GM10266 (cell line): ENCODE results near the gene RNF215.
"Not testable (repeated sequence)": the region's sequence is repeated elsewhere in the genome, so short reads cannot be mapped to it uniquely, and the experiment has no call there.

Experiments used
- DNase-seq: peaks from one replicate; pipeline ENCODE4 v3.0.0; 2012; ENCODE audit errors: extremely low spot score
- CTCF ChIP-seq: IDR thresholded peaks from 2 replicates; pipeline ENCODE4 v1.5.1; 2012; ENCODE audit warnings: mild to moderate bottlenecking, low read depth; ENCODE audit not compliant: control insufficient read depth, insufficient read depth; ENCODE audit errors: missing control alignments

RNF215 gene

DNA sequence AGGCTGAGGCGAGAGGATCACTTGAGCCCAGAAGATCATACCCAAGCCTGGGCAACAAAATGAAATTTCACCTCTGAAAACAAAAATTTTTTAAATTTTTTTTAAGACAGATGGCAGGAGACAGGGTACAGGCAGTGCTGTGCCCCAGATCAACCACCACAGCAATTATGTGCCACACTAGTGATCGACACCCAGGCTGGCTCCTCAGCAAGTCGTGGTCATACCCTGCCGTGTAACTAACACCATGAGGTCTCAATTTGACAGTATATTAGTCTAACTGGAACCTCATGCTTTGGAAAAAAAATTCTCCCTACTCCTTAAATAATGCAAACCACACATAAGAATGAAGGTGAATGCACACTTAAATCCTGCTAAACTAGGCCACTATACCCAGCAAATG lies 38.8 kb downstream of the RNF215 start:
- no peak for TF ChIP-seq CTCF
- no peak for DNase-seq

DNA sequence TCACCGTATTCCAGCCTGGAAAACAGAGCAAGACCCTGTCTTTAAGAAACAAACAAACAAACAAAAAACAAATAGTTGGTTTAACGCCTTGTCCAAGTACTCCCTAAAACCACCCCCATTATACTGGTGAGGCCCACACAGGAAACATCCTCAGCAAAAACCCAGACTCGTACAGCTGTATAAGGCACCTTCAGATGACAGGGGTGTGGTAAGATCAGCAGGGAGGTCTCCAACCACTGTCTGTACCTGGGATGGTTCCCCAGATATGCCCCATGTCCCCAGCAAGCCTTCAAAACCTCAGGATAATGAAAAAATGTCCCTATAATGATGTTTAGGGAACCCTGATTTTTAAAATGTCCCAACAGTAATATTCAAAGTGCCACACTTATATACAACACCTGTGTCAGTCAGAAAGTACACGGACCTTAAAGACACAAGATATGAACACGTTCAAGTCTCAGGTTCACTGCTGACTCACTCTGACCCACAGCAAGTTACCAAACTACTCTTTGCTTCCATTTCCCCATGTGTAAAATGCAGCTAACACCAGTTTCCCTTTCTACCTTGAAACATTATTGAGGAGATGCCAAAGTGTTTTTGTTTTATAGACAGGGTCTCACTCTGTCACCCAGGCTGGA lies 39.8 kb downstream of the RNF215 start:
- DNase-seq: no peak
- TF ChIP-seq CTCF: no peak

GRCh38 chr22:30344447-30345200 lies 42.6 kb downstream of the RNF215 start:
- TF ChIP-seq CTCF: no peak
- DNase-seq: no peak

DNA sequence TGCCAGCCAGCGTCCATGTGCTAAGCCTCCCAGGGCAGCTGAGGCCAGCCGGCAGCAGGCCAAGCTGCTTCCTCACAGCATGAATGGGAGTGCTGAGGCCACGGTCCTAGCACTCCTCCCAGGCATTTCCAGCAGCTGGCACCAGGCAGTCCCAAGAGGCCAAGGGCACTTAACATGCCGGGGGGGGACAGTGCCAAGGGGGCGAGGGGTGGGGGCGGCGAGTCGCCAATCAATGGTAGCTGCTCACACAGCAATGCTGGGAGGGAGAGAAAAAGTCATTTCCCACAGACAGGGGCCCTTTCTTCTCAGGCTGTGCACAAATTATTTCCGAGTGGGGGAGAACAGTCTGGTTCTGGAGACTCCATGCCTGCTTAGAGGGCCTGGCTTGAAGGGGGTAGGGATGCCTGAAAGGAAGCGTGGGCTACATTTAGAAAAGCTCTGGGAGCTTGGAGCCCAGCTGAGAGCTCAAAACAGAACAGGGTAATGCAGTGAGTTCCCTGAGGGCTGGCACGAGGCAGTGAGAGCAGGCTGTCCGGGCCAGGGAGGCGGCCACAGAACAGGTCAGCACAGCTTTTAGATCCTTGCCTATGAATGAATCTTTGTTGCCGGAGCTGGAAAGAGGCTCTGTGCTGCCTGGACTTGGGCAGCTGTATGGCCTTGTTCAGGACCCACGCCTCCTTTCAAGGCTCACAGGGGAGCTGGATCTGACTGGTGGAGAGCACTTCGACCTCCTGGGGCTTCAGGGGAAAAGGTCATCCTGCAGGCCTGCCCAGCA lies 46.1 kb downstream of the RNF215 start:
- TF ChIP-seq CTCF: no peak
- DNase-seq: no peak

DNA sequence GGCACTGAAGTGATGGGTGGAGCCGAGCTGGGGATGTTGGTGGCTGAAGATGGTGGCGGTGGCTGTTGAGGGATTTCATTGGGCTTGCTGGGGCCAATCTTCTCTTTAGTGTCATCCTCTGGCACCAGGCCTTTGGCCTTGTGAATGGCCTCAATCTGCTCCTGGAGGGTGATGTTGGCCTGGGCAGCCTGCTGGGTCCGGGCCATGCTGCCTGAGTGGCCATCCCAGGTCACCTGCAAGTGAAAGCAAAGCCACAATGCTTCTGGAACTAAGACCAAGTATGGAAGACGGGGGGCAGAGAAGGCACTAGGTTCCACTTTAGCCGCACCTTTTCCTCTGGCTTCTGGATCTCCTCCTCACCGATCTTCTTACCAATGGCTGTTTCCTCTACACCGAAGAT lies 48.4 kb downstream of the RNF215 start:
- no peak for DNase-seq
- no peak for TF ChIP-seq CTCF

DNA sequence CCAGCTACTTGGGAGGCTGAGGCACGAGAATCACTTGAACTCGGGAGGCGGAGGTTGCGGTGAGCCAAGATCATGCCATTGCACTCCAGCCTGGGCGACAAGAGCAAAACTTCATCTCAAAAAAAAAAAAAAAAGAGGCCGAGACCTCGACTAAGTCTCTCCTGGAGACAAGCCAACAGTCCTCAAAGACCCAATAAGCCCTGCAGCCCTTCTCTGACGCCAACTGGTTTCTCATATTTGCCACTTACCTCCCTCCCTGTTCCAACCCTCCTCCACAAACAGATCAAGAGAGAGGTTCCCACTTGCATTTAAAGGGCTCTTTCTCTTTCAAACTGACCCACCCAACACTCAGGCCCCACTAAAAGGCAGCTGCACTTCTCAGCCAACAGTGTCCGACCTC lies 48.9 kb downstream of the RNF215 start:
- DNase-seq: not testable (repeated sequence)

GRCh38 chr22:30337461-30337778 lies 49.8 kb downstream of the RNF215 start:
- DNase-seq: no peak
- no peak for TF ChIP-seq CTCF
